ENCODE measurements around the gene ITGB6.

GRCh38 chr2:160063879-160064612, 136.0 kb downstream of the ITGB6 start:
- TF ChIP-seq GABPA (IDR thresholded peaks at IDR 0.05; ENCODE audit: borderline replicate concordance, insufficient read depth, low read length) (no peak), CTCF (IDR thresholded peaks at IDR 0.05; ENCODE audit: control extremely low read depth in 1 of 3, insufficient read depth in 1 of 3, low read depth in 1 of 3, low read length in 3 of 3) (no peak), JUND (IDR thresholded peaks at IDR 0.05; ENCODE audit: low read length) (no peak), RAD21 (IDR thresholded peaks at IDR 0.05 in 1 of 2, conservative IDR thresholded peaks at IDR 0.05 in 1 of 2; ENCODE audit: low read depth in 2 of 2, low read length in 2 of 2) (no peak), EZH2 (IDR thresholded peaks at IDR 0.05; ENCODE audit: low read depth, low read length, severe bottlenecking) (no peak), POLR2A (IDR thresholded peaks at IDR 0.05; ENCODE audit: control extremely low read depth in 1 of 2, low read depth in 2 of 2, low read length in 2 of 2) (no peak), SIN3A (conservative IDR thresholded peaks at IDR 0.05 in 1 of 2, IDR thresholded peaks at IDR 0.05 in 1 of 2; ENCODE audit: low read depth in 1 of 2, low read length in 2 of 2) (no peak), NRF1 (IDR thresholded peaks at IDR 0.05; ENCODE audit: low read depth, low read length) (no peak), EP300 (IDR thresholded peaks at IDR 0.05; ENCODE audit: borderline replicate concordance in 1 of 2, low read depth in 2 of 2, low read length in 2 of 2) (no peak)

All from H1 (cell line).